ENCODE measurements around the gene EN2.

GRCh38 chr7:155496267-155497005 is 38.5 kb downstream of the EN2 start:
- no peak for TF ChIP-seq CTCF (IDR thresholded peaks at IDR 0.05; ENCODE audit: borderline replicate concordance, extremely low read depth, low read length, poor library complexity, severe bottlenecking)
- no peak for TF ChIP-seq EZH2 (IDR thresholded peaks at IDR 0.05; ENCODE audit: borderline replicate concordance, low read depth, low read length, severe bottlenecking)

Measured in DND-41 (cell line).